ENCODE results near the gene RALGAPA2. TPM values are rescaled to one million over a fixed set of nuclear protein-coding genes. Genes with fewer than 3 reads are reported as not detected.

The RALGAPA2 gene
- polyA plus RNA-seq, 1 donor from 2014 or later = 21.8 TPM

DNA sequence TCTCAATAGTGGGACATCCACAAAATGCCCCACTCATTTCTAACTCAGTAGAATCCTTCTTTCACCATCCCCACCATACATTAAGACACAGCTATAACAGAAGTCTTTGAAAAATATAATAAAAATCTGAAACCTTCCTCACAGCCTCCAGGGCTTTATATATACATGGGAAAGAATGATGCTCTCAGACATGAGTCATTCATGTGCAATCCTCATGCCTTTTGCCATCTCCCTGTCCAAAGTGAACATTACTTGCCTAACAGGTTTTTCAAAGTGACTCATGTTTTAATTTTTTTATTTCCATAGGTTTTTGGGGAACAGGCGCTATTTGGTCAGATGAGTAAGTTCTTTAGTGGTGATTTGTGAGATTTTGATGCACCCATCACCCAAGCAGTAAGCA lies 162.7 kb downstream of the RALGAPA2 start:
- no peak overlapping the region for H3K27ac ChIP-seq (ENCODE audit: low read length)

DNA sequence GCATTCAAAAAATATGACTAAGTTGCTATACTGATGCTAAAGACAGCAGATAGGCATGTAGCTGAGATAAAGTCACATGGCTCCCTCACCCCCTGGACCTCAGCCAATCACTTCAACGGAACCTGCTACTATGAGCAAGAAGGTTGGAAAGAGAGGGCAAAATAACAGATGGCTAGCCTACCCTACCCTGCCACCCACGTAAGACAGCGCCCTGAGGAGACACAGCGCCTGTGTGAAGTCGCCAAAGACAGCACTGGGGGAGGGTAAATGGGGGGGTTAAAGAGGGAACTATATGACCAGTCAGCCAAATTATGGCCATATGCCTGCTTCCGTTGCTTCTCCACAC lies 163.2 kb downstream of the RALGAPA2 start:
- no peak for TF ChIP-seq EP300 (conservative IDR thresholded peaks at IDR 0.05; ENCODE audit: poor library complexity, severe bottlenecking)
- TF ChIP-seq, protein P1, sequence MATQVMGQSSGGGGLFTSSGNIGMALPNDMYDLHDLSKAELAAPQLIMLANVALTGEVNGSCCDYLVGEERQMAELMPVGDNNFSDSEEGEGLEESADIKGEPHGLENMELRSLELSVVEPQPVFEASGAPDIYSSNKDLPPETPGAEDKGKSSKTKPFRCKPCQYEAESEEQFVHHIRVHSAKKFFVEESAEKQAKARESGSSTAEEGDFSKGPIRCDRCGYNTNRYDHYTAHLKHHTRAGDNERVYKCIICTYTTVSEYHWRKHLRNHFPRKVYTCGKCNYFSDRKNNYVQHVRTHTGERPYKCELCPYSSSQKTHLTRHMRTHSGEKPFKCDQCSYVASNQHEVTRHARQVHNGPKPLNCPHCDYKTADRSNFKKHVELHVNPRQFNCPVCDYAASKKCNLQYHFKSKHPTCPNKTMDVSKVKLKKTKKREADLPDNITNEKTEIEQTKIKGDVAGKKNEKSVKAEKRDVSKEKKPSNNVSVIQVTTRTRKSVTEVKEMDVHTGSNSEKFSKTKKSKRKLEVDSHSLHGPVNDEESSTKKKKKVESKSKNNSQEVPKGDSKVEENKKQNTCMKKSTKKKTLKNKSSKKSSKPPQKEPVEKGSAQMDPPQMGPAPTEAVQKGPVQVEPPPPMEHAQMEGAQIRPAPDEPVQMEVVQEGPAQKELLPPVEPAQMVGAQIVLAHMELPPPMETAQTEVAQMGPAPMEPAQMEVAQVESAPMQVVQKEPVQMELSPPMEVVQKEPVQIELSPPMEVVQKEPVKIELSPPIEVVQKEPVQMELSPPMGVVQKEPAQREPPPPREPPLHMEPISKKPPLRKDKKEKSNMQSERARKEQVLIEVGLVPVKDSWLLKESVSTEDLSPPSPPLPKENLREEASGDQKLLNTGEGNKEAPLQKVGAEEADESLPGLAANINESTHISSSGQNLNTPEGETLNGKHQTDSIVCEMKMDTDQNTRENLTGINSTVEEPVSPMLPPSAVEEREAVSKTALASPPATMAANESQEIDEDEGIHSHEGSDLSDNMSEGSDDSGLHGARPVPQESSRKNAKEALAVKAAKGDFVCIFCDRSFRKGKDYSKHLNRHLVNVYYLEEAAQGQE (IDR thresholded peaks at IDR 0.05; ENCODE audit: borderline replicate concordance) = no peak
- no peak for TF ChIP-seq MXI1 (conservative IDR thresholded peaks at IDR 0.05; ENCODE audit: poor library complexity, severe bottlenecking)
- no peak for TF ChIP-seq TAF1 (IDR thresholded peaks at IDR 0.05; ENCODE audit: low read depth)
- TF ChIP-seq POLR2AphosphoS5 (IDR thresholded peaks at IDR 0.05) = no peak
- no peak for TF ChIP-seq EZH2 (IDR thresholded peaks at IDR 0.05; ENCODE audit: borderline replicate concordance, insufficient read depth, low read length, poor library complexity, severe bottlenecking)
- TF ChIP-seq RAD21 (conservative IDR thresholded peaks at IDR 0.05) = no peak
- Histone ChIP-seq H3K9ac (ENCODE audit: low read length) (no peak overlapping the region), H3K27ac (ENCODE audit: low read length) (no peak overlapping the region)

More for the DNA sequence above, 162.7 kb downstream of the RALGAPA2 start:
- Histone ChIP-seq H3K36me3 (ENCODE audit: insufficient read depth, low read length) (no peaks in the 10 kb centered on the region), H3K9me3 (ENCODE audit: low read length) (no peaks in the 10 kb centered on the region), H3K9me2 (ENCODE audit: insufficient read depth, low read length) (no peaks in the 10 kb centered on the region), H3K79me2 (replicated peaks; ENCODE audit: insufficient read depth, low read length) (no peaks in the 10 kb centered on the region), H4K20me1 (ENCODE audit: insufficient read depth) (no peaks in the 10 kb centered on the region), H3K4me3 (ENCODE audit: low read length) (no peak overlapping the region), H3K9ac (ENCODE audit: low read length) (no peak overlapping the region), H2AFZ (ENCODE audit: low read depth, low read length) (no peak overlapping the region), H3K27me3 (ENCODE audit: insufficient read depth, low read depth, low read length) (no peaks in the 10 kb centered on the region), H3K4me2 (ENCODE audit: low read length) (no peak overlapping the region), H3F3A (ENCODE audit: insufficient read depth, low read length, poor library complexity, severe bottlenecking) (no peaks in the 10 kb centered on the region)
- TF ChIP-seq MXI1 (conservative IDR thresholded peaks at IDR 0.05; ENCODE audit: poor library complexity, severe bottlenecking) (no peak), EP300 (conservative IDR thresholded peaks at IDR 0.05; ENCODE audit: poor library complexity, severe bottlenecking) (no peak), TAF1 (IDR thresholded peaks at IDR 0.05; ENCODE audit: low read depth) (no peak), RAD21 (conservative IDR thresholded peaks at IDR 0.05) (no peak), SMC3 (conservative IDR thresholded peaks at IDR 0.05; ENCODE audit: poor library complexity) (no peak), POLR2AphosphoS5 (IDR thresholded peaks at IDR 0.05) (no peak), EZH2 (IDR thresholded peaks at IDR 0.05; ENCODE audit: borderline replicate concordance, insufficient read depth, low read length, poor library complexity, severe bottlenecking) (no peak)
- TF ChIP-seq, protein P1 (IDR thresholded peaks at IDR 0.05; ENCODE audit: borderline replicate concordance) = no peak
- TF ChIP-seq, protein P2, sequence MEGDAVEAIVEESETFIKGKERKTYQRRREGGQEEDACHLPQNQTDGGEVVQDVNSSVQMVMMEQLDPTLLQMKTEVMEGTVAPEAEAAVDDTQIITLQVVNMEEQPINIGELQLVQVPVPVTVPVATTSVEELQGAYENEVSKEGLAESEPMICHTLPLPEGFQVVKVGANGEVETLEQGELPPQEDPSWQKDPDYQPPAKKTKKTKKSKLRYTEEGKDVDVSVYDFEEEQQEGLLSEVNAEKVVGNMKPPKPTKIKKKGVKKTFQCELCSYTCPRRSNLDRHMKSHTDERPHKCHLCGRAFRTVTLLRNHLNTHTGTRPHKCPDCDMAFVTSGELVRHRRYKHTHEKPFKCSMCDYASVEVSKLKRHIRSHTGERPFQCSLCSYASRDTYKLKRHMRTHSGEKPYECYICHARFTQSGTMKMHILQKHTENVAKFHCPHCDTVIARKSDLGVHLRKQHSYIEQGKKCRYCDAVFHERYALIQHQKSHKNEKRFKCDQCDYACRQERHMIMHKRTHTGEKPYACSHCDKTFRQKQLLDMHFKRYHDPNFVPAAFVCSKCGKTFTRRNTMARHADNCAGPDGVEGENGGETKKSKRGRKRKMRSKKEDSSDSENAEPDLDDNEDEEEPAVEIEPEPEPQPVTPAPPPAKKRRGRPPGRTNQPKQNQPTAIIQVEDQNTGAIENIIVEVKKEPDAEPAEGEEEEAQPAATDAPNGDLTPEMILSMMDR (IDR thresholded peaks at IDR 0.05; ENCODE audit: poor library complexity, severe bottlenecking) = no peak

More for the DNA sequence above, 163.2 kb downstream of the RALGAPA2 start:
- Histone ChIP-seq H3F3A (ENCODE audit: insufficient read depth, low read length, poor library complexity, severe bottlenecking) (no peaks in the 10 kb centered on the region), H4K20me1 (ENCODE audit: insufficient read depth) (no peaks in the 10 kb centered on the region), H3K79me2 (replicated peaks; ENCODE audit: insufficient read depth, low read length) (no peaks in the 10 kb centered on the region), H3K9me3 (ENCODE audit: low read length) (no peaks in the 10 kb centered on the region), H3K4me3 (ENCODE audit: low read length) (no peak overlapping the region), H3K36me3 (ENCODE audit: insufficient read depth, low read length) (no peaks in the 10 kb centered on the region), H3K9me2 (ENCODE audit: insufficient read depth, low read length) (no peaks in the 10 kb centered on the region), H2AFZ (ENCODE audit: low read depth, low read length) (no peak overlapping the region), H3K4me2 (ENCODE audit: low read length) (no peak overlapping the region), H3K27me3 (ENCODE audit: insufficient read depth, low read depth, low read length) (no peaks in the 10 kb centered on the region)

Data from neural cell (in vitro differentiated cells).